Calu3 (cell line): ENCODE data around the gene APOL4. TPM values are rescaled to one million over a fixed set of nuclear protein-coding genes. Genes with fewer than 3 reads are reported as not detected.
"Not testable (repeated sequence)": the region's sequence is repeated elsewhere in the genome, so short reads cannot be mapped to it uniquely, and the experiment has no call there.

Experiments
- BruUV-seq: library from RNA; stranded (reverse); fragments of 400-500 nt; replicated peaks from 2 replicates; lab custom pipeline; 2021; lab: Mats Ljungman, UMichigan
- CTCF ChIA-PET: fragments of 300-600 bp; sonication (Branson Sonifier 250); formaldehyde crosslinking; loops from one replicate; lab custom pipeline; 2022; ENCODE audit warnings: antibody characterized with exemption; lab: Charles Lee
- DNase-seq: peaks from one replicate; pipeline ENCODE4 v3.0.0; 2022
- H3K27ac Mint-ChIP-seq: one replicate; pipeline ENCODE4 v1.8.0; 2022; ENCODE audit warnings: mixed read lengths; ENCODE audit not compliant: unreplicated experiment
- H3K27me3 Mint-ChIP-seq: one replicate; pipeline ENCODE4 v1.8.0; 2022; ENCODE audit warnings: mixed read lengths; ENCODE audit not compliant: unreplicated experiment
- H3K36me3 Mint-ChIP-seq: one replicate; pipeline ENCODE4 v1.8.0; 2022; ENCODE audit warnings: mild to moderate bottlenecking, moderate library complexity, mixed read lengths; ENCODE audit not compliant: insufficient read depth, unreplicated experiment
- H3K4me1 Mint-ChIP-seq: one replicate; pipeline ENCODE4 v1.8.0; 2022; ENCODE audit warnings: mild to moderate bottlenecking, low read depth, mixed read lengths; ENCODE audit not compliant: unreplicated experiment
- H3K4me3 Mint-ChIP-seq: one replicate; pipeline ENCODE4 v1.8.0; 2022; ENCODE audit warnings: mild to moderate bottlenecking, low read depth, moderate library complexity, mixed read lengths; ENCODE audit not compliant: unreplicated experiment
- H3K9me3 Mint-ChIP-seq: one replicate; pipeline ENCODE4 v1.8.0; 2022; ENCODE audit warnings: low read depth, mixed read lengths; ENCODE audit not compliant: unreplicated experiment
- intact Hi-C: fragments of 100-400 bp; cut with micrococcal nuclease; formaldehyde crosslinking; loops from one replicate; pipeline ENCODE4 v1.10.0; 2022; ENCODE audit not compliant: unreplicated experiment
- total RNA-seq: library from RNA; stranded (reverse); gene quantifications from 2 replicates; pipeline ENCODE4 v1.2.3, GENCODE V29; 2022
- TF ChIP-seq, protein P1 (sequence below): fragments of 200-600 bp; IDR thresholded peaks from one replicate; pipeline ENCODE4 v1.8.0; 2022; ENCODE audit warnings: antibody characterized with exemption; ENCODE audit not compliant: unreplicated experiment

Gene APOL4
- total RNA-seq, 1 experiment from 2014 or later: 1.5 TPM

DNA sequence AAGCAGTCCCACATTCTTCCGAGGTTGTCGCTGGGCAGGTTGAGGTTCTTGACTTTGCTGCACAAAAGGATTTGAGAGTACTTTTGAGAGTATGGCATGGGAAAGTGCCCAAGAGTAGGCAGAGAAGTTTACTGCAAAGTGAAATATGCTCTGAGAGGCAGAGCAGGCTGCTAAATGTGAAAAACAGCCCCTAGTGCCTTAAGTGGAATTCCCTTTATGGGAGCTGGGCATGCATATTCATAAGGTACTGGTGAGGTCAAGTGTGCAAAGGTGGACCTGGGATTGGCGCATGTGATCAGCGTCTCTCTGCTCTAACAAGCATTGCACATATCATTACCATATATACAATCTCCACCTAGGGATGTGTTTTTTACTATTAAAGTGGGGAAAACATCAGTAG, 12.0 kb upstream of the APOL4 start:
- CTCF ChIA-PET: interaction anchor here (1.3 kb wide), 1 partner anchor 69 kb away, joined by 5 read pairs; no protein-coding TSS in a partner anchor
- intact Hi-C loops: no loop called here

DNA sequence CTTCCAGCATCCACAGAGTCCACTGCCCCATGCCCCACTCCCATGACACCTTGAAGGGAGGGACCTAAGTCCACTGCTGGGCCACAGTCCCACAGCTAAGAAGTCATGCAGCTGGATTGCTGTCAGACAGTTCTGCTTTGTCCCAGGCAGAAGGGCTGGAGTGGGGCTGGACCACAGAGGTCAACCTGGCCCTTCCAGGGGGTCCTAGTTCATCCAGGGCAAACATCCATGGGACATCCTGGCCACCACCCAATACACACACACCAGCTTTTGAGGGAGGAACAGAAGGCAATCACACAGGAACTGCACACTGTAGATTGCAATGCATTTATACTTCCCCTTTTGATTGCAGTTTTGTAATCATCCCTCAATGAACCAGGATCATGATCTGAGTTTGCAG, 11.3 kb upstream of the APOL4 start:
- Mint-ChIP-seq H3K4me3 (no peak overlapping the region), H3K9me3 (no peaks in the 10 kb centered on the region), H3K27me3 (peaks cover 58% of the 10 kb centered on the region), H3K36me3 (no peaks in the 10 kb centered on the region), H3K27ac (no peak overlapping the region), H3K4me1 (peaks cover 23% of the 10 kb centered on the region)
- intact Hi-C loops: no loop called here
- BruUV-seq: no TSS peak
- DNase-seq: no peak
- CTCF ChIA-PET: no interaction called here
- TF ChIP-seq, protein P1, sequence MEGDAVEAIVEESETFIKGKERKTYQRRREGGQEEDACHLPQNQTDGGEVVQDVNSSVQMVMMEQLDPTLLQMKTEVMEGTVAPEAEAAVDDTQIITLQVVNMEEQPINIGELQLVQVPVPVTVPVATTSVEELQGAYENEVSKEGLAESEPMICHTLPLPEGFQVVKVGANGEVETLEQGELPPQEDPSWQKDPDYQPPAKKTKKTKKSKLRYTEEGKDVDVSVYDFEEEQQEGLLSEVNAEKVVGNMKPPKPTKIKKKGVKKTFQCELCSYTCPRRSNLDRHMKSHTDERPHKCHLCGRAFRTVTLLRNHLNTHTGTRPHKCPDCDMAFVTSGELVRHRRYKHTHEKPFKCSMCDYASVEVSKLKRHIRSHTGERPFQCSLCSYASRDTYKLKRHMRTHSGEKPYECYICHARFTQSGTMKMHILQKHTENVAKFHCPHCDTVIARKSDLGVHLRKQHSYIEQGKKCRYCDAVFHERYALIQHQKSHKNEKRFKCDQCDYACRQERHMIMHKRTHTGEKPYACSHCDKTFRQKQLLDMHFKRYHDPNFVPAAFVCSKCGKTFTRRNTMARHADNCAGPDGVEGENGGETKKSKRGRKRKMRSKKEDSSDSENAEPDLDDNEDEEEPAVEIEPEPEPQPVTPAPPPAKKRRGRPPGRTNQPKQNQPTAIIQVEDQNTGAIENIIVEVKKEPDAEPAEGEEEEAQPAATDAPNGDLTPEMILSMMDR: no peak

More for the DNA sequence above, 12.0 kb upstream of the APOL4 start:
- Mint-ChIP-seq H3K27ac (no peak overlapping the region), H3K4me1 (peaks cover 20% of the 10 kb centered on the region), H3K9me3 (no peaks in the 10 kb centered on the region), H3K4me3 (no peak overlapping the region), H3K27me3 (peaks cover 65% of the 10 kb centered on the region), H3K36me3 (no peaks in the 10 kb centered on the region)
- TF ChIP-seq, protein P1: no peak
- DNase-seq: no peak
- no TSS peak for BruUV-seq

DNA sequence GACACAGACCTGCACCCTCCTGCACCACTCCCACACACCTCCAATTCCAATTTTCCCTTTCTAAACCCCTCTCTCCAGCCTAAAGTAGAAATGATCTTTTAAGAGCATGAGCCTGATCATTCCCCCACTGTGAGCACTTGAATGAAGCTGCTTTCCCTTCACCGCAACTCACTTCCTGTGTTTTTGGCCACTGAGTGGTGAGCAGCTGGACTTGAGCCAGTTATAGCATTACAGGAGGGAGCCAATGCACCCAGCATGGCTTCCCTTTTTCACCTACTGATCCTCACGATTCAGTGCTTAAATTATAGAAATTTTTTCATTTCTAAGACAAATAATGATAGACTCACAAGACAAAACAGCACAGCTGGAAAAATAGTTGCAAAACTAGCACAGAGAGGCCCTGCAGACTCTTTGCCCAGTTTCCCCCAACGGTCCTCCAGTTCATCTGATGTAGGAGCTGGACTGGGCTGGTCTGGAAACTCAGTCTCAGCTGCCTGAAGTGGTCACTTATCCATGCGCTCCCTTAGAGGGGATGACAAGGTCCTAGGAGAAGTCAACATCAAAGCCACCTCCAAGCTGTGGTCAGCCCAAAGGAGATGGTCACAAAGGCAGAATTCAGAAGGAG, 9.7 kb upstream of the APOL4 start:
- Mint-ChIP-seq H3K27ac (no peak overlapping the region), H3K36me3 (no peaks in the 10 kb centered on the region), H3K27me3 (peaks cover 46% of the 10 kb centered on the region), H3K4me3 (no peak overlapping the region), H3K9me3 (no peaks in the 10 kb centered on the region), H3K4me1 (peaks cover 23% of the 10 kb centered on the region)
- intact Hi-C loops: no loop called here
- CTCF ChIA-PET: interaction anchor here (0.7 to 1.0 kb wide), 2 partner anchors 16 to 149 kb away, joined by 3 read pairs; no protein-coding TSS in a partner anchor
- no TSS peak for BruUV-seq
- DNase-seq: no peak
- TF ChIP-seq, protein P1: no peak

DNA sequence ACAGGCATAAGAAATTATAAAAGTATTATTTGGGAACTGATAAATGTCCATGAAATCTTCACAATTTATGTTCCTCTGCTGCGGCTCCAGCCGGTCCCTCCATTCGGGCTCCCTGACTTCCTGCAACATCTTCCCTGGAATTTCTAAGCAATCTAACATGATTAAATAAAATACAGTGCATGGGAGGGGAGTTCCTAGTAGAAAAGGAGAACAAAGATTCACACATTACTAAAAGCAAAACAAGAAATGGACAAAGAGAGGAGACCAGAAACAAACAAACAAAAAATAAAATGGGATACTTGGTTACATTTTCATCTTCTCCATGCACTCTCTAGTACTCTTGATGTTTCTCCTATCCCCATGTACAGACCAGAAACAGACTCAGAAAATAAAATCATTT, 8.6 kb upstream of the APOL4 start:
- TF ChIP-seq, protein P1: no peak
- Mint-ChIP-seq H3K9me3 (no peaks in the 10 kb centered on the region), H3K4me1 (peaks cover 23% of the 10 kb centered on the region), H3K27me3 (peaks cover 35% of the 10 kb centered on the region), H3K27ac (no peak overlapping the region), H3K36me3 (no peaks in the 10 kb centered on the region), H3K4me3 (no peak overlapping the region)
- intact Hi-C loops: no loop called here
- DNase-seq: no peak
- no TSS peak for BruUV-seq
- CTCF ChIA-PET: no interaction called here

DNA sequence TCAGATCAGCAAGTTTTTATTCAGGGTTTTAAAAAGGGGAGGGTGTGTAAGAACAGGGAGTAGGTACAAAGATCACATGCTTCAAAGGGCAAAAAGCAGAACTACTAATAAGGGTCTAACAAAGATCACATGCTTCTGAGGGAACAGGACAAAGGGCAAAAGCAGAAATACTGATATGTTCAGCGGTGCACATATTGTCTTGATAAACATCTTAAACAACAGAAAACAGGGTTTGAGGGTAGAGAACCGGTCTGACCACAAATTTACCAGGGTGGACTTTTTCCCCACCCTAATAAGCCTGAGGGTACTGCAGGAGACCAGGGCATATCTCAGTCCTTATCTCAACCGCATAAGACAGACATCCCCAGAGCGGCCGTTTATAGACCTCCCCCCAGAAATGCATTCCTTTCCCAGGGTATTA, 7.9 kb upstream of the APOL4 start:
- H3K4me3 Mint-ChIP-seq, CTCF ChIA-PET, DNase-seq, H3K36me3 Mint-ChIP-seq, BruUV-seq, intact Hi-C loops, H3K27ac Mint-ChIP-seq, H3K9me3 Mint-ChIP-seq: not testable (repeated sequence)
- Mint-ChIP-seq H3K4me1 (peaks cover 29% of the 10 kb centered on the region), H3K27me3 (peaks cover 30% of the 10 kb centered on the region)
